CD4-positive, alpha-beta T cell treated with Interleukin-17A for 4 hours (primary cell): ENCODE data around the gene STARD3NL.
A peak's percentile ranks its signal among the peaks of the same experiment; 100 is the strongest.
"Not testable (repeated sequence)": the region's sequence is repeated elsewhere in the genome, so short reads cannot be mapped to it uniquely, and the experiment has no call there.

ENCODE experiments used
- DNase-seq: peaks from one replicate; pipeline ENCODE4 v3.0.0-alpha.2; 2020; ENCODE audit warnings: mixed read lengths

The STARD3NL gene

GRCh38 chr7:38178004-38178694 is at the start of gene STARD3NL:
TSS of gene STARD3NL (plus strand) at chr7:38178245. CDS start at chr7:38207505, 29,260 bp downstream.
- peak; percentile 90 for DNase-seq

GRCh38 chr7:38129162-38129561 is 48.9 kb upstream of the STARD3NL start:
- no peak for DNase-seq

- DNase-seq: no peak
Observed at GRCh38 chr7:38129579-38129978, 48.5 kb upstream of the STARD3NL start.

GRCh38 chr7:38138171-38138570 is 39.9 kb upstream of the STARD3NL start:
- DNase-seq: no peak

- DNase-seq: no peak
Observed at GRCh38 chr7:38141187-38141586, 36.9 kb upstream of the STARD3NL start.

- no peak for DNase-seq
Observed at GRCh38 chr7:38142736-38143135, 35.3 kb upstream of the STARD3NL start.

- DNase-seq: no peak
Observed at GRCh38 chr7:38147005-38147404, 31.0 kb upstream of the STARD3NL start.

GRCh38 chr7:38151556-38151955 is 26.5 kb upstream of the STARD3NL start:
- DNase-seq: no peak

GRCh38 chr7:38153515-38153914 is 24.5 kb upstream of the STARD3NL start:
- no peak for DNase-seq

GRCh38 chr7:38154278-38154677 is 23.8 kb upstream of the STARD3NL start:
- DNase-seq: no peak

- no peak for DNase-seq
Observed at GRCh38 chr7:38160003-38160571, 18.0 kb upstream of the STARD3NL start.

GRCh38 chr7:38162036-38162435 is 16.0 kb upstream of the STARD3NL start:
- DNase-seq: no peak

GRCh38 chr7:38163671-38164070 is 14.4 kb upstream of the STARD3NL start:
- no peak for DNase-seq

- DNase-seq: no peak
Observed at GRCh38 chr7:38168890-38169570, 9.0 kb upstream of the STARD3NL start.

- DNase-seq: no peak
Observed at GRCh38 chr7:38169847-38170246, 8.2 kb upstream of the STARD3NL start.

GRCh38 chr7:38171623-38172391 is 6.2 kb upstream of the STARD3NL start:
- no peak for DNase-seq

- DNase-seq: not testable (repeated sequence)
Observed at GRCh38 chr7:38175547-38175946, 2.5 kb upstream of the STARD3NL start.

GRCh38 chr7:38177621-38178003 is 433 bp upstream of the STARD3NL start:
- no peak for DNase-seq

- DNase-seq: no peak
Observed at GRCh38 chr7:38178695-38179344, 775 bp downstream of the STARD3NL start.

GRCh38 chr7:38179776-38180226 is 1.8 kb downstream of the STARD3NL start:
- DNase-seq: no peak

- no peak for DNase-seq
Observed at GRCh38 chr7:38181111-38181510, 3.1 kb downstream of the STARD3NL start.

- DNase-seq: no peak
Observed at GRCh38 chr7:38182450-38182849, 4.4 kb downstream of the STARD3NL start.
